PC-9 (cell line): ENCODE results near the gene KCNS1.

Source experiments
- CTCF ChIP-seq: fragments of 200-600 bp; sonication (generic); conservative IDR thresholded peaks from 2 replicates; pipeline ENCODE4 v1.6.1; 2017; ENCODE audit warnings: mixed run types, antibody characterized with exemption, mild to moderate bottlenecking, moderate library complexity
- EZH2 ChIP-seq: fragments of 200-600 bp; sonication (generic); IDR thresholded peaks from 2 replicates; pipeline ENCODE4 v1.8.0; 2017; ENCODE audit warnings: antibody characterized with exemption, low read depth

GRCh38 chr20:45042978-45043377 lies 57.9 kb downstream of the KCNS1 start:
- TF ChIP-seq CTCF (no peak), EZH2 (no peak)
